ENCODE results near the gene PLPPR3.
"Not testable (repeated sequence)": the region's sequence is repeated elsewhere in the genome, so short reads cannot be mapped to it uniquely, and the experiment has no call there.

Gene PLPPR3

GRCh38 chr19:821825-822503, at the start of gene PLPPR3:
TSS of gene PLPPR3 (minus strand) at chr19:821955. CDS start at chr19:821559, 396 bp downstream.
- DNase-seq (ENCODE audit: low read depth): no peak

DNA sequence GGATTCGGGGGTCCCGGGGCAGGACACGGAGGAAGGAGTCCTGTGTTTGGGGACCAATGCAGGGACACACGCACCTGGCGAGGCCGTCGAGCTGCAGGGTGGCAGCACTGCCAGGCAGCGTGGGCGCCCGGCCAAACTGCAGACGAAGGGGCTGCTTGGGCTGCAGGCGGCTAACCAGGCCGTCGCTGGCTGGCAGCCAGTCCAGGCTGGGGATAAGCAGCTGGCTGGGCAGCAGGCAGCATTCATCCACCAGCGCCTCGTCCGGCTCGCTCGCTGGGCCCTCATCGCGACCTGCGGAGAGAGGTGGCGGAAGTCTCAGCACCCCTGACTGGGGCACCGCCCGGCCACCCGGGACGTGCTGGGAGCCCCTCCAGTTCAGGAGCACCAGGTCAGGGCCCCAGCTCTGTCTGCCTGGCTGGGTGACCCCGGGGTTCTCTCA, 49.2 kb upstream of the PLPPR3 start:
- no peak for DNase-seq (ENCODE audit: low read depth)

- DNase-seq (ENCODE audit: low read depth): no peak
Observed at GRCh38 chr19:870314-870713, 48.6 kb upstream of the PLPPR3 start.

- no peak for DNase-seq (ENCODE audit: low read depth)
Observed at GRCh38 chr19:869245-870177, 47.8 kb upstream of the PLPPR3 start.

GRCh38 chr19:868458-869244, 46.9 kb upstream of the PLPPR3 start:
- no peak for DNase-seq (ENCODE audit: low read depth)

DNA sequence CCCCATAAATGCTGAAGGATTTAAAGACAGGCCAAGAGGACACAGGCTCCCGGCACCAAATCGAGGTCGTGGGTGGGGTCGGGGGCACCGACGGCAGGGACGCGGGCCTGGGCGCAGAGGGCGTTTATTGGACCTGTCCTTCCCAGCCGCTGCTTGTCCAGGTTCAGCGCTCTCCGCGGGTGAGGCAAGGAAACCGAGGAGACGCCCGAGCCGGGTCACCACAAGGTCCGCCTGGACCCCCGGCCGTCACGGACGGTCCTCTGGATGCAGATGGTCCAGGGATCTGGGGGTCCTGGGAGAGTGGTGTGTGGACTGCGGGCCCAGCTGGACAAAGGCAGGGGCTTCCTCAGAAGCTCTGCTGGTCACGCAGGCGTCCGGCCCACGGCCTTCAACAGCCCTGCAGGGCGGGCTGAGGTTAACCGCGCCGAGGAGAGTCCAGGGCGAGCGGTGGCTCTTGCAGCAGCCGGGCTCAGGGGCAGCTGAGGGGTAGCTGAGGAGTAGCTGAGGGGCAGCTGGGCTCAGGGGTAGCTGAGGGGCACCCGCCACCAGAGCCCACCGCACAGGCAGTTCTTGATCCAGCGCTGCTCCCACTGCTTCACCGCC, 46.2 kb upstream of the PLPPR3 start:
- no peak for DNase-seq (ENCODE audit: low read depth)

DNA sequence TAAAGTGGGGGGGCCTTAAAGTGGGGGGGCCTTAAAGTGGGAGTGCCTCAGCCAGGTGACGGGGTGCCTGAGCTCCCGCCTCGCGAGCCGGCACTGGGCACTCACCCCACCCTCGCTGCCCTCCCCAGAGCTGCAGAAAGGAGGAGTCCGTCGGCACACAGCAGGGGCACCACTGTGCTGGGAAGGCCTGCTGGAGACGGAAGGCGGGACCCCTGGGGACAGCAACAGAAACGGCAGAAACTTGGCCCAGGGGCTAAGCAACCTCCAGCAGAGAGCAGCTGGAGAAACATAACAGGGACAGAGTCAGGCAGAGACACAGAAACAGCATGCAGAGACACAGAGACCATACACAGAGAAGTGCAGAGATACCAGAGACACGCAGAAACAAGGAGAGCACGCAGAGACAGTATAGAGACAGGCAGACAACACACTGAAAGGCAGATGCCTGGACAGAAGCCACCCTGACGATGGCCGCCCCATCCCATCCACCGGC, 45.6 kb upstream of the PLPPR3 start:
- no peak for DNase-seq (ENCODE audit: low read depth)

DNA sequence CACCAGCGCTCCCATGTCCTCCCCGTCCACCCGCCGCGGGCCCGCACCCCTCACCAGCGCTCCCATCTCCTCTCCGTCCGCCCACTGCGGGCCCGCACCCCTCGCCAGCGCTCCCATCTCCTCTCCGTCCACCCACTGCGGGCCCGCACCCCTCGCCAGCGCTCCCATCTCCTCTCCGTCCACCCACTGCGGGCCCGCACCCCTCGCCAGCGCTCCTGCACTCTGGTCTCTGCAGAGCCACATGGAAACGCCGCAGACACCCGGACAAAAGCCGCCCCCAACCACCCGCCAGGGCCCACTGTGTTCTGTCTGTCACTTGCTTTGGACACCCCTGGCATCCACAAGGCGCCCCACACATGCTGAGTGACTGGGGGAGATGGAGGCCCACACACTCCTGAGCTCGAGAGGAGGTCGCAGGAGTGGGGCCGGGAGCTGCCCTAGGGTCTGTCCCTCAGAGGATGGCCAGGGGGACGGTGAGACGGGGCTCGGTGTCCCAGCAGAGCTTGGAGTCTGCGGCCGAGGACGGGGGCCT, 45.1 kb upstream of the PLPPR3 start:
- no peak for DNase-seq (ENCODE audit: low read depth)

GRCh38 chr19:863315-863620, 41.5 kb upstream of the PLPPR3 start:
- no peak for DNase-seq (ENCODE audit: low read depth)

DNA sequence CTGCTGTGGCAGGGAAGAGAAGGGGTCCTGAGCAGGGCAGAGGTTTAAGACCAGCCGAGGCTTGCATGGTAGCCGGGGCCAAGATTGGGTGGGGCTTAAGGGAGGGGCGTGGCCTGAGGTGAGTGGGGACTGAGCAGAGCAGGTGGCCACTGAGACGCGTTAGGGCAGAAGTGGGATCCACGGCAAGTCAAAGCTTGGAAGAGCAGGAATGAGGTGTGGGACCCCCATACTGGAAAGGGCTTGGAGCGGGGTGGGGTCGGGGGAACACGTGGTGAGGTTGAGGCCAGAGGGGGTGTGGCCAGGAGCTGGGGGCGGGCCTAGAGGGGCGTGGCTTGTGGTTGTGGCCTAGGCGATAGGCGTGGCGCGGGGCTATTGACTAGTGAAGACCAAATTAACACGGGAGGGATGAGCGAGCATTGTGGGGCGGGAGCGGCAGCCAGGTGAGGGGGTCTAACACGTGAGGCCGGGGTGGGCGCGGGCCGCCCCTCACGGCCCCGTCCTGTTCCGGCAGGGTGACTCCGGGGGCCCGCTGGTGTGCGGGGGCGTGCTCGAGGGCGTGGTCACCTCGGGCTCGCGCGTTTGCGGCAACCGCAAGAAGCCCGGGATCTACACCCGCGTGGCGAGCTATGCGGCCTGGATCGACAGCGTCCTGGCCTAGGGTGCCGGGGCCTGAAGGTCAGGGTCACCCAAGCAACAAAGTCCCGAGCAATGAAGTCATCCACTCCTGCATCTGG, 41.0 kb upstream of the PLPPR3 start:
- DNase-seq (ENCODE audit: low read depth): peak; percentile 66

GRCh38 chr19:861756-862580, 40.2 kb upstream of the PLPPR3 start:
- peak; percentile 49 for DNase-seq (ENCODE audit: low read depth)

DNA sequence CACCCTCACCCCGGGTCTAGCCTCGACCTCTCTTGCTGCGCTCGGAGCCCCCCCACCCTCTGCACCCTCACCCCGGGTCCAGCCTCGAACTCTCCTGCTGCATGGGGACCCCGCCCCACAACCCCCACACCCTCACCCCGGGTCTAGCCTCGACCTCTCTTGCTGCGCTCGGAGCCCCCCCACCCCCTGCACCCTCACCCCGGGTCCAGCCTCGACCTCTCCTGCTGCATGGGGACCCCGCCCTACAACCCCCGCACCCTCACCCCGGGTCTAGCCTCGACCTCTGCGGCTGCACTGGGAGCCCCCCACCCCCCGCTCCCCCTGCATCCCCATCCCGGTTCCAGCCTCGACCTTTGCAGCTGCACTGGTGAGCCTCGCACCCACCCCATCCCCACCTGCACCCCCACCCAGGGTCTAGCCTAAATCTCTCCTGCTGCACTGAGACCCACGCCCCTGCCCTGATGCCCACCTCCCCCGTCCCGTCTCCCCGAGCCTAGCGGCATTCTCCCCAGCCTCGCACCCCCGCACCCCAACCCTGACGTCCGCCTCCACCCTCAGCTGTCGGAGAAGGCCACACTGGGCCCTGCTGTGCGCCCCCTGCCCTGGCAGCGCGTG, 39.5 kb upstream of the PLPPR3 start:
- DNase-seq (ENCODE audit: low read depth): no peak

GRCh38 chr19:858868-859843, 37.4 kb upstream of the PLPPR3 start, which contains the start of gene CFD:
TSS of gene CFD (plus strand) at chr19:859664. CDS start at chr19:859690, 26 bp downstream.
- no peak for DNase-seq (ENCODE audit: low read depth)

DNA sequence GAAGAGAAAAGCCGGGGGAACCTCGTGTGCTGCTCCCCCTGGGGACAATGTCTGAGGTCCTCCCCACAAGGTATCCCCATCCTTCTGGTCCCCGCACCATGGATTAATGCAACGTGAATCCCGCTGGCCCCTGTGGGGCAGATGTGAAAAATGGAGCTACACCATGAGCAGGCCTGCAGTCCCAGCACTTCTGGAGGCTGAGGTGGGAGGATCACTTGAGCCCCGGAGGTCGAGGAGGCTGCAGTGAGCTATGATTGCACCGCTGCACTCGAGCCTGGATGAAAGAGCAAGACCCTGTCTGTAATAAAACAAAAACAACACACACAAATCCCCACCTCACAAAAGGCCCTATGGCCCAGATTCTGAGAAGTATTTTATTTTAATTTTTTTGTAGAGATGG, 36.5 kb upstream of the PLPPR3 start:
- no peak for DNase-seq (ENCODE audit: low read depth)

DNA sequence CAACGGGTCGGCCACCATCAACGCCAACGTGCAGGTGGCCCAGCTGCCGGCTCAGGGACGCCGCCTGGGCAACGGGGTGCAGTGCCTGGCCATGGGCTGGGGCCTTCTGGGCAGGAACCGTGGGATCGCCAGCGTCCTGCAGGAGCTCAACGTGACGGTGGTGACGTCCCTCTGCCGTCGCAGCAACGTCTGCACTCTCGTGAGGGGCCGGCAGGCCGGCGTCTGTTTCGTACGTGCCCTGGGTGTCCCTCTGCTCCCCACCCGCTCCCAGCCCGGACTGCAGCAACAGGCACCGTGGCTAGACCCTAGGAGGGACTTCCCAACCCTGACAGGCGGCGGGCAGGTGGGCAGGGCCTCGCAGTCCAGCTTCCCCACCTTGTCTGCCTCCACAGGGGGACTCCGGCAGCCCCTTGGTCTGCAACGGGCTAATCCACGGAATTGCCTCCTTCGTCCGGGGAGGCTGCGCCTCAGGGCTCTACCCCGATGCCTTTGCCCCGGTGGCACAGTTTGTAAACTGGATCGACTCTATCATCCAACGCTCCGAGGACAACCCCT, 33.9 kb upstream of the PLPPR3 start:
- no peak for DNase-seq (ENCODE audit: low read depth)

DNA sequence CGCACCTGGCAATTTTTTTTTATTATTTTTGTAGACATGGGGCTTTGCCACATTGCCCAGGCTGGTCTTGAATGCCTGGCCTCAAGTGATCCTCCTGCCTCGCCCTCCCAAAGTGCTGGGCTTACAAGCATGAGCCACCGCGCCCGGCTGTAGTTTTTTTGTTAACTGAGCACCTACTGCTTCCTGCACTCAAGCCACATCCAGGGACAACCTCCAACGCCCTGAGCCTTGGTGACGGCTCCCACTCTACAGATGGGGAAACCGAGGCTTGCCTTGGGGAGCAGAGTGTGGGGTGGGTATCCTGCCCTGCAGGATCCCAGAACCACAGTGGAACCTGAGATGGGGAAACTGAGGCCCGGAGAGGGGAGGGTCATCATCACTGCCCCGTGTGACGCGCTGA, 33.4 kb upstream of the PLPPR3 start:
- DNase-seq (ENCODE audit: low read depth): no peak

DNA sequence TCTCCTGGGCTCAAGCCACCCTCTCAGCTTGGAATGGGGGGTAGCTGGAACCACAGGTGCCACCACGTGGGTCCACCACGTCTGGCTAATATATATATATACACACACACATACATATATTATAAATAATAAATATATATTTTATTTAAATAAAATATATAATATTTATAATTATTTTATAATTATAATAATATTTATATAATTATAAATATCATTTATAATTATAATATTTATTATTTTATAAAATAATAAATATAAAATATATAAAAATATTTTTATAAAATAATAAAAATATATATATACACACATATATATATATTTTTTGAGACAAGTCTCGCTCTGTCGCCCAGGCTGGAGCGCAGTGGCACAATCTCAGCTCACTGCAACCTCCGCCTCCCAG, 32.8 kb upstream of the PLPPR3 start:
- no peak for DNase-seq (ENCODE audit: low read depth)

DNA sequence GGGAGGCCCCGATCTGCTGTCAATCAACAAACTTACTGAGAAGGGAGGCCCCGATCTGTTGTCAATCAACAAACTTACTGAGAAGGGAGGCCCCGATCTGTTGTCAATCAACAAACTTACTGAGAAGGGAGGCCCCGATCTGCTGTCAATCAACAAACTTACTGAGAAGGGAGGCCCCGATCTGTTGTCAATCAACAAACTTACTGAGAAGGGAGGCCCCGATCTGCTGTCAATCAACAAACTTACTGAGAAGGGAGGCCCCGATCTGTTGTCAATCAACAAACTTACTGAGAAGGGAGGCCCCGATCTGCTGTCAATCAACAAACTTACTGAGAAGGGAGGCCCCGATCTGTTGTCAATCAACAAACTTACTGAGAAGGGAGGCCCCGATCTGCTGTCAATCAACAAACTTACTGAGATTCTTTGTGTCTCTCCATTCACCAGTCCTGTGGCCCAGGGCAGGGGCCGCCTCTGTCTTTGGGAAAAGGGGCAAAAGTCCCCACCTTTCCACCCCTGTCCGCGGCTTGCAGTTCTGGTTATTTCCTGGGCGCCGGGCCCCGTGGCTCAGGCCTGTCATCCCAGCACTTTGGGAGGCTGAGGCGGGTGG, 32.0 kb upstream of the PLPPR3 start:
- not testable (repeated sequence) for DNase-seq (ENCODE audit: low read depth)
